ENCODE data around the gene GPR78.

DNA sequence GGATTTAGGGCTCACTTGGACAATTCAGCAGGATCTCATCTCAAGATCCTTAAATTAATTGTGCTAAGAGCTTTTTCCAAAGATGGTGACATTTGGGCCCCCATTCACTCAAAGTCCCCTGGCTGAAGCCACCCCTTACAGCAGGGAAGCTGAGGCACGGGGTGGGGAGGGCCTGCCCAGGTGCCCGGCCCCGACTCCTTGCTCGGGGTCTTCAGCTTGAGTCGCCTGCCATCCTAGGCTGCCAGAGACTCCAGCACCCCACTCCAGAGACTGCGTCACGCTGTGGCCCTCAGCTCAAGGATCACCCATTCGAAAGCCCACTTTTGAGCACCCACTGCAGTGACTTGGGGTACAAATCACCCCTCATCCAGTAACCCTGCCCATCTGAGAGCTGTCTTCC is 39.2 kb upstream of the GPR78 start:
- TF ChIP-seq, protein P1, sequence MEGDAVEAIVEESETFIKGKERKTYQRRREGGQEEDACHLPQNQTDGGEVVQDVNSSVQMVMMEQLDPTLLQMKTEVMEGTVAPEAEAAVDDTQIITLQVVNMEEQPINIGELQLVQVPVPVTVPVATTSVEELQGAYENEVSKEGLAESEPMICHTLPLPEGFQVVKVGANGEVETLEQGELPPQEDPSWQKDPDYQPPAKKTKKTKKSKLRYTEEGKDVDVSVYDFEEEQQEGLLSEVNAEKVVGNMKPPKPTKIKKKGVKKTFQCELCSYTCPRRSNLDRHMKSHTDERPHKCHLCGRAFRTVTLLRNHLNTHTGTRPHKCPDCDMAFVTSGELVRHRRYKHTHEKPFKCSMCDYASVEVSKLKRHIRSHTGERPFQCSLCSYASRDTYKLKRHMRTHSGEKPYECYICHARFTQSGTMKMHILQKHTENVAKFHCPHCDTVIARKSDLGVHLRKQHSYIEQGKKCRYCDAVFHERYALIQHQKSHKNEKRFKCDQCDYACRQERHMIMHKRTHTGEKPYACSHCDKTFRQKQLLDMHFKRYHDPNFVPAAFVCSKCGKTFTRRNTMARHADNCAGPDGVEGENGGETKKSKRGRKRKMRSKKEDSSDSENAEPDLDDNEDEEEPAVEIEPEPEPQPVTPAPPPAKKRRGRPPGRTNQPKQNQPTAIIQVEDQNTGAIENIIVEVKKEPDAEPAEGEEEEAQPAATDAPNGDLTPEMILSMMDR (IDR thresholded peaks at IDR 0.05) = no peak
- TF ChIP-seq POLR2A (IDR thresholded peaks at IDR 0.05) = no peak

All from prostate gland (tissue), 2 donors.